ENCODE data around the gene OPN4. TPM values are rescaled to one million over a fixed set of nuclear protein-coding genes. Genes with fewer than 3 reads are reported as not detected.

Gene OPN4
- total RNA-seq, 4 donors from 2014 or later, result 0.59 TPM; not detected in 3

- WGBS, 2 donors, result 83 to 92% methylated on average over 1 of the region's 1 CpG
- Histone ChIP-seq H3K27ac (no peak overlapping the region), H3K4me3 (no peak overlapping the region), H3K36me3 (no peaks in the 10 kb centered on the region), H3K4me1 (no peaks in the 10 kb centered on the region), H3K27me3 (no peaks in the 10 kb centered on the region), H3K9me3 (no peaks in the 10 kb centered on the region)
- no peak for TF ChIP-seq POLR2A (IDR thresholded peaks at IDR 0.05)
- TF ChIP-seq CTCF (IDR thresholded peaks at IDR 0.05), result no peak
- no peak for TF ChIP-seq EP300 (IDR thresholded peaks at IDR 0.05)
- DNase-seq (ENCODE audit: low spot score in 2 of 2), result no peak
Observed at GRCh38 chr10:86705139-86705538, 50.8 kb downstream of the OPN4 start.

- Histone ChIP-seq H3K27ac (no peak overlapping the region), H3K4me3 (no peak overlapping the region), H3K4me1 (peaks cover 0 to 6% (median 2%) of the 10 kb centered on the region in 4 donors), H3K27me3 (no peaks in the 10 kb centered on the region), H3K9me3 (no peaks in the 10 kb centered on the region), H3K36me3 (no peaks in the 10 kb centered on the region)
- TF ChIP-seq CTCF (IDR thresholded peaks at IDR 0.05) (no peak), POLR2A (IDR thresholded peaks at IDR 0.05) (no peak), EP300 (IDR thresholded peaks at IDR 0.05) (no peak)
- no peak for DNase-seq (ENCODE audit: low spot score in 2 of 2)
- WGBS, 2 donors, result 76 to 80% methylated on average over 2 of the region's 2 CpGs
Observed at GRCh38 chr10:86705905-86706304, 51.6 kb downstream of the OPN4 start.

- H3K4me3 ChIP-seq, result no peak overlapping the region
- 94 to 95% methylated on average over 12 of the region's 12 CpGs for WGBS, 2 donors
- H3K4me1 ChIP-seq, result peaks cover 0 to 7% (median 3%) of the 10 kb centered on the region in 4 donors
- no peaks in the 10 kb centered on the region for H3K9me3 ChIP-seq
- no peak overlapping the region for H3K27ac ChIP-seq
- TF ChIP-seq EP300 (IDR thresholded peaks at IDR 0.05) (no peak), CTCF (IDR thresholded peaks at IDR 0.05) (no peak), POLR2A (IDR thresholded peaks at IDR 0.05) (no peak)
- H3K27me3 ChIP-seq, result no peaks in the 10 kb centered on the region
- H3K36me3 ChIP-seq, result no peaks in the 10 kb centered on the region
- DNase-seq (ENCODE audit: low spot score in 2 of 2), result no peak
Observed at GRCh38 chr10:86706401-86706841, 52.1 kb downstream of the OPN4 start.

GRCh38 chr10:86706977-86707376 is 52.6 kb downstream of the OPN4 start:
- WGBS, 2 donors, result 87 to 94% methylated on average over 1 of the region's 1 CpG
- no peak for DNase-seq (ENCODE audit: low spot score in 2 of 2)
- Histone ChIP-seq H3K4me3 (no peak overlapping the region), H3K27ac (no peak overlapping the region), H3K9me3 (no peaks in the 10 kb centered on the region), H3K36me3 (no peaks in the 10 kb centered on the region), H3K4me1 (peaks cover 0 to 8% (median 3%) of the 10 kb centered on the region in 4 donors), H3K27me3 (no peaks in the 10 kb centered on the region)
- TF ChIP-seq CTCF (IDR thresholded peaks at IDR 0.05), result no peak
- TF ChIP-seq POLR2A (IDR thresholded peaks at IDR 0.05), result no peak
- no peak for TF ChIP-seq EP300 (IDR thresholded peaks at IDR 0.05)

- Histone ChIP-seq H3K27me3 (no peaks in the 10 kb centered on the region), H3K4me3 (no peak overlapping the region), H3K27ac (no peak overlapping the region), H3K36me3 (no peaks in the 10 kb centered on the region), H3K9me3 (no peaks in the 10 kb centered on the region), H3K4me1 (peaks cover 0 to 13% (median 3%) of the 10 kb centered on the region in 4 donors)
- TF ChIP-seq CTCF (IDR thresholded peaks at IDR 0.05), result no peak
- no peak for TF ChIP-seq POLR2A (IDR thresholded peaks at IDR 0.05)
- TF ChIP-seq EP300 (IDR thresholded peaks at IDR 0.05), result no peak
- 45 to 52% methylated on average over 4 of the region's 4 CpGs for WGBS, 2 donors
- no peak for DNase-seq (ENCODE audit: low spot score in 2 of 2)
Observed at GRCh38 chr10:86707505-86707904, 53.2 kb downstream of the OPN4 start.
